ENCODE results near the gene FEN1.

DNA sequence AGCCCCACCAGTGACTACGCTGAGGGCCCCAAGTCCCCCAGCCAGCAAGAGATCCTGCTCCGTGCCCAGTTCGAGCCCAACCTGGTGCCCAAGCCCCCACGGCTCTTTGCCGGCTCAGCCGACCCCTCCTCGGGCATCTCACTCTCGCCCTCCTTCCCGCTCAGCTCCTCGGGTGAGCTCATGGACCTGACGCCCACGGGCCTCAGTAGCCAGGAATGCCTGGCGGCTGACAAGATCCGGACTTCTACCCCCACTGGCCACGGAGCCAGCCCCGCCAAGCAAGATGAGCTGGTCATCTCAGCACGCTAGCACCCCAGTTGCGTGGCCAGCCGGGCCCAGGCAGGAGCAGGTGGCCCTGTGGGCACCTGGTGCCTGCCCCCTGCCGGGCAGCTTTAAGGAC is 48.5 kb upstream of the FEN1 start:
- TF ChIP-seq EZH2 (IDR thresholded peaks at IDR 0.05; ENCODE audit: insufficient read depth, poor library complexity, severe bottlenecking) (no peak), EZH2phosphoT487 (IDR thresholded peaks at IDR 0.05; ENCODE audit: insufficient read depth, low read depth) (no peak)

Measured in GM23248 (cell line).